Coronary artery (tissue), 2 donors: ENCODE results near the gene SDF4.

Experiments
- DNase-seq: peaks from one replicate; pipeline ENCODE4 v3.0.0-alpha.2; 2017; ENCODE audit warnings: low spot score
- H3K27ac ChIP-seq, 2 donors: fragments of 200-600 bp; sonication (generic); one replicate each; pipeline ENCODE4 v1.5.1; 2016 to 2019
- H3K4me3 ChIP-seq: fragments of 200-600 bp; sonication (generic); 2 replicates; pipeline ENCODE4 v1.5.1; 2016; ENCODE audit warnings: mild to moderate bottlenecking, moderate library complexity
- TF ChIP-seq, protein P1 (sequence below): fragments of 200-600 bp; sonication (generic); IDR thresholded peaks from one replicate; pipeline ENCODE4 v1.5.1; 2019; ENCODE audit warnings: antibody characterized with exemption

Gene SDF4

DNA sequence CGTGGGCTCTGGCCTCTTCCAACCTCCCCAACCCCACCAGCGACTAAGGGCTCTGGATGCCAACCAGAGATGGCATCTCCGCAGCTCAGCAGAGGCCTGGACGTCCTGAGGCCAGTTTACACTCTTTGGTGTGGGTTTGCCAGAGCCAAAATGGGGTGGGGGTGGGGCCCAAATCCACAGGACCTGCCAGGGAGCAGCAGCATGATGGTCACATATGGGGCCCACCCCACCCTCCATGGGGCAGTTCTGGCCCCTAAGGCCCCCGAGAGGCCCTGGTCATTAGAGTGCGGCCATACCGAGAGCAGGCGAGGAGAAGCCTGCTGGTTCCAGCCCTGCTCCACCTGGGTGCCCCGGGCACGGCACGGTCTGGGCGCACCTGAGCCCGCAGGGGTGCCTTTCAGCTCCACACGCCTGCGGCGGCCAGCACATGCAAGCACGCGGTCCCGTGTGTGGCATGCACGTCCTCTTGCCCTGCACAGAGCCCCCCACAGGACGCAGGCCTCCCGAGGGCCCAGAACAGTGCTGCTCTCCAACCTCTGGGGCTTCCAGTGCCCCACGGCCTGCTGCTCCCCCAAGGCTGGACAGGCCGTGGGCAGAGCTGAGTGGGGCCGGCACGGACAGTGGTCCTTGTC is 9.9 kb upstream of the SDF4 start:
- Histone ChIP-seq H3K27ac (no peak overlapping the region), H3K4me3 (no peak overlapping the region)
- DNase-seq: no peak
- TF ChIP-seq, protein P1, sequence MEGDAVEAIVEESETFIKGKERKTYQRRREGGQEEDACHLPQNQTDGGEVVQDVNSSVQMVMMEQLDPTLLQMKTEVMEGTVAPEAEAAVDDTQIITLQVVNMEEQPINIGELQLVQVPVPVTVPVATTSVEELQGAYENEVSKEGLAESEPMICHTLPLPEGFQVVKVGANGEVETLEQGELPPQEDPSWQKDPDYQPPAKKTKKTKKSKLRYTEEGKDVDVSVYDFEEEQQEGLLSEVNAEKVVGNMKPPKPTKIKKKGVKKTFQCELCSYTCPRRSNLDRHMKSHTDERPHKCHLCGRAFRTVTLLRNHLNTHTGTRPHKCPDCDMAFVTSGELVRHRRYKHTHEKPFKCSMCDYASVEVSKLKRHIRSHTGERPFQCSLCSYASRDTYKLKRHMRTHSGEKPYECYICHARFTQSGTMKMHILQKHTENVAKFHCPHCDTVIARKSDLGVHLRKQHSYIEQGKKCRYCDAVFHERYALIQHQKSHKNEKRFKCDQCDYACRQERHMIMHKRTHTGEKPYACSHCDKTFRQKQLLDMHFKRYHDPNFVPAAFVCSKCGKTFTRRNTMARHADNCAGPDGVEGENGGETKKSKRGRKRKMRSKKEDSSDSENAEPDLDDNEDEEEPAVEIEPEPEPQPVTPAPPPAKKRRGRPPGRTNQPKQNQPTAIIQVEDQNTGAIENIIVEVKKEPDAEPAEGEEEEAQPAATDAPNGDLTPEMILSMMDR: no peak

DNA sequence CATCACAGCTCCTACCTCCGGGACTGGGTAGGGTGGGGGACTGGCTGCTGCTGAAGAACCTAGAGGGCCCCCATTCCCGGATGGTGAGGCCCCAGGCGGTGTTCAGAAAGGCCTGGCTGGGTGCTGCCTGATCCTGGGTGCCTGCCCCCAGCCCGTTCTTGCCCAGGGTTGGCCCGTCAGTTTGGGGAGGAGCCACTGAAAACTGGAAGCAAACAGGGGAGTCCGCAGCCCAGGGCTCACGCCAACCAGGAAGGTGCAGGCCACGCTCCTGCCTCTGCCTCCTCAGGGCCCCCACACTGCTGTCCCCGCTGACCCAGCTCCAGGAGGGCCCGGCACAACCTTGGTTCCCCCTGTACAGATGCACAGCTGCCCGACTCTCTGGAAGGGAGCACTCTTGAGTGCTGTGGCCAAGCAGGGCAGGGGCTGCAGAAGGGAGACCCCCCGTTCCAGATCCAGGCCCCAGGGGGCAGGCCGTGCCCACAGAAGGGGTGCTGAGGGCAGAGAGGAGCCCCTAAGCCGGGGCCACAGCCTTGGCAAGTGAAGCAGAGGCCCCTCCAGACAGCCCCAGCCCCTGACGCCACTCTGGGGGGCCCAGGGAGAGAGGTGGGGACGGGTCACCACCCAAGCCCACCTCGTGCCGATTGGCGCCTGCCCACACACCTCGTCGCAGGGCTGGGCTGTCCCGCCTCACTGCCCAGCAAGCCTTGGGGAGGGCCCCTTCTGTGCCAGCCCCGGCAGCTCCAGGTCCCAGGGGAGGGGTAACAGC is 9.2 kb upstream of the SDF4 start:
- TF ChIP-seq, protein P1: no peak
- no peak overlapping the region for H3K27ac ChIP-seq
- DNase-seq: no peak
- no peak overlapping the region for H3K4me3 ChIP-seq

DNA sequence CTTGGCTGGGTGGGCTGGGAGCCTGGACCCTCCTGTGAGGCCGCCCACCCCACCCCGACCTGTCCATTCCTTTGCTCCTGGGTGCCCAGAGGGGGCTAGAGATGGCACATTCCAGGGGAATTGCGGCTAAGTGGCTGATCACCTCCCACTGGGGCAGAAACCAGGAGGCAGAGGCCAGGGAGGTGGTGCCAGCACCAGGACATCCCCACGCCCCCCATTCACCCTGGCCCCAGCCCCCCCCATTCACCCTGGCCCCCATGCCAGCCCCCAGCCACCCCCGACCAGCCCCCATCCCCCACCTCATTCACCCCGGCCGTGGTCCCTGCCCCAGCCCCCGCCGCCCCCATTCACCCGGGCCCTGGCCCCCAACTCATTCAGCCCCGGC is 8.5 kb upstream of the SDF4 start:
- TF ChIP-seq, protein P1: no peak
- no peak for DNase-seq
- no peak overlapping the region for H3K27ac ChIP-seq
- H3K4me3 ChIP-seq: no peak overlapping the region

DNA sequence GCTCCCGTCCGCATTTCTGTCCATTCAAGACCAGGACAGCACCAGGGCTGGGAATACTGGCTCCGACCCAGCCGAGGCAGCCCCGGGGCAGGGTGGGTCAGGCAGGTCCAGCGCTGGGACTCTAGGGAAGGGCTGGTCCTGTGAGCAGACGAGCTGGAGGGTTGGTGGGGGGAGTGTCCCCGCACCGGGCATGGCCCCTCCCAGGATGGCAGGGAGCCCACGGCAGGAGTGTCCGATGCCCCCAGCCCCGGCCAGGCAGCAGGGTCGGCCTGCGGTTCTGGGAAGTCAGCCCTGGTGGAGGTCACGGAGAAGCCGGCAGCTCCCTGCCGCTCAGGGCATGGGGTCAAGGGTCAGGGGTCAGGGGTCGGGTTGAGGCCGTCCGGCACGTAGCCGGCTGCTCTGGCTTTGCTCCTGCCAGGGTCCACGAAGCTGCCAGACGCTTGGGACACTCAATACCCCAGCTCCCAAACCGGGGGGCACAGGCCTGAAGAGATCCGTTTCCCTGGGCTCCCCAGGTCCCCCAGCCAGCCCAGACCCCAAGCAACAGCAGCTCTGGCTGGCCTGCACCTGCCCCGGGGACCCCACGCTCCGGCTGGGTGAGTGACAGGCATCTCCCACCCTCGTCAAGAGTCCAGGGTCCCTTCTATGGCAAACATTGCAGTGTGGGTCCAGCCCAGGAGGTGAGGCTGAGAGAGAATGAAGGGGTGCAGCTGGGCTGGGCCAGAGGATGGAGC is 8.0 kb upstream of the SDF4 start:
- H3K4me3 ChIP-seq: no peak overlapping the region
- TF ChIP-seq, protein P1: no peak
- no peak overlapping the region for H3K27ac ChIP-seq
- DNase-seq: no peak

DNA sequence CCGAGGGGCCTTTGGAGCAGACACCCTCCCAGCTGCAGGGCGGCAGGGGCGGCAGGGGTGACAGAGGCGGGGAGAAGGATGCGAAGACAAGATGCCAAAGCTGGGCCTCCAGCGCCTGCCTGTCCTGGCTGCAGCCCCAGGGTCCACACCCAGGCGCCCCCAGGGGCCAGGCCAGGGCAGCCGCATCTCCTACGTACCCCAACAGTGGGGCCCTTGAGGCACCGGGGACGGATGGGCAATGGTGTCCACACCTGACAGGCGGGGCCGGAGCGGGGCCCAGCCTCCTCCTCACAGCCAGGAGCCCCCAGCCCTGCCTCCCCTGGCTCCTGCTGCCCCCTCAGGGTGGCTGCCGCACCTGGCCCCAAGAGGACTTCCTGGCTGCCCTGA is 7.4 kb upstream of the SDF4 start:
- H3K4me3 ChIP-seq: no peak overlapping the region
- TF ChIP-seq, protein P1: no peak
- no peak overlapping the region for H3K27ac ChIP-seq
- no peak for DNase-seq

DNA sequence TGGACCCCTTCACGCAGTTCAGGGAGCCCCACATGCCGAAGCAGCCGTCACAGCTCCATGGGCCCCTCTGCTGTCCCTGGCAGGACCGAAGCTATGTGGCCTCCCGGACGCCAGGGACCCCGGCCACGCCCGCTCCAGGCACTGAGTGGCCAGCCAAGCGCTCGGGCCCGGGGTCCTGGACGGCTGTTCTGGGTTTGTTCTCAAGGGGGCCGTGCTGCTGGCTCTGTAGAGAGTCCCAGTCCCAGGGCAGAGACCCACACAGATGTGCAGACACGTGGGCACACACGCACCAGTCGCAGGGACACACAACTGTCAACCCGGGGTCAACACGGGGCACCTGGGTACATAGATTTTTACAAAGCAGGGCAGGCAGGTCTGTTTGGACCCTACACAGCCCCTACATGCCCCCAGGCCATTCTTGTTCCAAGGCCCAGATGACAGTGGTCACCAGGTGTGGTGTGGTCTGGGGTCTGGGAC is 6.9 kb upstream of the SDF4 start:
- no peak overlapping the region for H3K4me3 ChIP-seq
- no peak overlapping the region for H3K27ac ChIP-seq
- no peak for DNase-seq
- TF ChIP-seq, protein P1: no peak
